IMR-90 (cell line): Measurements from ENCODE around the gene EPB41L3. TPM values are rescaled to one million over a fixed set of nuclear protein-coding genes. Genes with fewer than 3 reads are reported as not detected.

Experiments used
- ATAC-seq: fragments of 200-7000 bp; cut with Tn5 transposase; 2 replicates; pipeline ENCODE4 v1.9.1; 2020; ENCODE audit warnings: low read depth, mild to moderate bottlenecking, moderate library complexity
- BruUV-seq: library from RNA; stranded (reverse); fragments of 400-500 nt; replicated peaks from 2 replicates; lab custom pipeline; 2021; lab: Mats Ljungman, UMichigan
- CTCF ChIA-PET: fragments of 300-600 bp; formaldehyde crosslinking; extraction: SDS; loops from one replicate; lab custom pipeline; 2021; ENCODE audit warnings: antibody characterized with exemption; lab: Yijun Ruan, JAX
- POLR2A ChIA-PET: fragments of 300-600 bp; sonication (Branson Sonifier 250); formaldehyde crosslinking; loops from one replicate; lab custom pipeline; 2022; ENCODE audit warnings: antibody characterized with exemption; ENCODE audit not compliant: unreplicated experiment; lab: Charles Lee
- DNase-seq: peaks from one replicate; pipeline ENCODE4 v3.0.0; 2013
- H2AFZ ChIP-seq: replicated peaks from 2 replicates; pipeline ENCODE3; 2013; ENCODE audit warnings: low read length, mild to moderate bottlenecking; ENCODE audit not compliant: poor library complexity
- H2AK5ac ChIP-seq: 2 replicates; pipeline ENCODE4 v1.6.1; 2013; ENCODE audit warnings: low read depth, low read length, inconsistent platforms
- H2AK9ac ChIP-seq: replicated peaks from 2 replicates; pipeline ENCODE3; 2013; ENCODE audit warnings: mild to moderate bottlenecking, low read depth, low read length, moderate library complexity; ENCODE audit not compliant: poor library complexity
- H2BK120ac ChIP-seq: 2 replicates; pipeline ENCODE4 v1.6.1; 2013; ENCODE audit warnings: low read depth, low read length, inconsistent platforms
- H2BK15ac ChIP-seq: 3 replicates; pipeline ENCODE4 v1.6.1; 2013; ENCODE audit warnings: low read depth, low read length, inconsistent platforms
- H2BK20ac ChIP-seq: 2 replicates; pipeline ENCODE4 v1.6.1; 2013; ENCODE audit warnings: low read depth, mild to moderate bottlenecking, inconsistent platforms, low read length, moderate library complexity
- H2BK5ac ChIP-seq: 2 replicates; pipeline ENCODE4 v1.6.1; 2013; ENCODE audit warnings: mild to moderate bottlenecking, low read depth, low read length, inconsistent platforms; ENCODE audit not compliant: poor library complexity, severe bottlenecking
- H3K14ac ChIP-seq: replicated peaks from 2 replicates; pipeline ENCODE4 v1.6.1; 2013; ENCODE audit warnings: low read depth, low read length, inconsistent platforms
- H3K18ac ChIP-seq: 2 replicates; pipeline ENCODE4 v1.6.1; 2013; ENCODE audit warnings: low read depth, low read length, control low read depth
- H3K23ac ChIP-seq: 2 replicates; pipeline ENCODE4 v1.6.1; 2013; ENCODE audit warnings: low read depth, low read length, inconsistent platforms
- H3K27ac ChIP-seq: 2 replicates; pipeline ENCODE4 v1.5.1; 2013; ENCODE audit warnings: mild to moderate bottlenecking, control low read depth, low read length; ENCODE audit not compliant: insufficient read depth
- H3K27me3 ChIP-seq: 2 replicates; pipeline ENCODE4 v1.6.1; 2013; ENCODE audit warnings: low read length; ENCODE audit not compliant: control insufficient read depth, insufficient read depth
- H3K36me3 ChIP-seq: 2 replicates; pipeline ENCODE4 v1.6.1; 2013; ENCODE audit warnings: low read length, mixed read lengths; ENCODE audit not compliant: control insufficient read depth, insufficient read depth
- H3K4ac ChIP-seq: 2 replicates; pipeline ENCODE4 v1.6.1; 2013; ENCODE audit warnings: low read depth, low read length, inconsistent platforms
- H3K4me1 ChIP-seq: 2 replicates; pipeline ENCODE4 v1.6.1; 2013; ENCODE audit warnings: low read length, mixed read lengths; ENCODE audit not compliant: control insufficient read depth, insufficient read depth
- H3K4me2 ChIP-seq: 2 replicates; pipeline ENCODE4 v1.6.1; 2013; ENCODE audit warnings: low read depth, mild to moderate bottlenecking, control low read depth, low read length, moderate library complexity
- H3K4me3 ChIP-seq: 2 replicates; pipeline ENCODE4 v1.5.1; 2013; ENCODE audit warnings: low read depth, mild to moderate bottlenecking, control low read depth, low read length, moderate library complexity; ENCODE audit not compliant: insufficient read depth
- H3K56ac ChIP-seq: 2 replicates; pipeline ENCODE4 v1.6.1; 2013; ENCODE audit warnings: low read length, inconsistent platforms; ENCODE audit not compliant: insufficient read depth; ENCODE audit errors: extremely low read depth
- H3K79me1 ChIP-seq, 2 experiments: 2 replicates each; pipeline ENCODE4 v1.6.1; 2013; ENCODE audit warnings: low read length in 2 of 2, inconsistent platforms in 1 of 2, low read depth in 1 of 2
- H3K9ac ChIP-seq: 2 replicates; pipeline ENCODE4 v1.6.1; 2013; ENCODE audit warnings: low read depth, low read length, control low read depth
- H3K9me1 ChIP-seq: 2 replicates; pipeline ENCODE4 v1.6.1; 2013; ENCODE audit warnings: low read length, inconsistent platforms; ENCODE audit not compliant: insufficient read depth
- H3K9me3 ChIP-seq: 2 replicates; pipeline ENCODE4 v1.6.1; 2013; ENCODE audit warnings: low read length; ENCODE audit not compliant: control insufficient read depth, insufficient read depth
- H4K20me1 ChIP-seq: 2 replicates; pipeline ENCODE4 v1.6.1; 2013; ENCODE audit warnings: low read length, inconsistent platforms; ENCODE audit not compliant: insufficient read depth
- H4K5ac ChIP-seq: 2 replicates; pipeline ENCODE4 v1.6.1; 2013; ENCODE audit warnings: mild to moderate bottlenecking, low read depth, low read length, control low read depth
- H4K8ac ChIP-seq, 2 experiments: 2 replicates each; pipeline ENCODE4 v1.6.1; 2013; ENCODE audit warnings: low read depth in 2 of 2, low read length in 2 of 2, control low read depth in 1 of 2, inconsistent platforms in 1 of 2
- H4K91ac ChIP-seq: 2 replicates; pipeline ENCODE4 v1.6.1; 2013; ENCODE audit warnings: low read depth, low read length, inconsistent platforms; ENCODE audit not compliant: insufficient read depth
- CEBPB ChIP-seq: IDR thresholded peaks from 2 replicates; pipeline ENCODE4 v1.6.1; 2012; ENCODE audit warnings: low read depth, low read length, improper control_type of control experiment
- FOS ChIP-seq: fragments of 150-350 bp; IDR thresholded peaks from 2 replicates; pipeline ENCODE4 v1.6.1; 2016; ENCODE audit warnings: low read depth, low read length
- MAZ ChIP-seq: IDR thresholded peaks from 2 replicates; pipeline ENCODE4 v1.6.1; 2012; ENCODE audit warnings: low read depth, mild to moderate bottlenecking, low read length, improper control_type of control experiment, moderate library complexity, borderline replicate concordance
- MXI1 ChIP-seq: IDR thresholded peaks from 2 replicates; pipeline ENCODE4 v1.6.1; 2012; ENCODE audit warnings: low read depth, mild to moderate bottlenecking, low read length, moderate library complexity, borderline replicate concordance
- NFE2L2 ChIP-seq: fragments of 150-350 bp; IDR thresholded peaks from 2 replicates; pipeline ENCODE4 v1.6.1; 2016; ENCODE audit warnings: low read depth, mild to moderate bottlenecking, low read length
- RCOR1 ChIP-seq: IDR thresholded peaks from 2 replicates; pipeline ENCODE4 v1.6.1; 2012; ENCODE audit warnings: mild to moderate bottlenecking, low read length, improper control_type of control experiment; ENCODE audit not compliant: insufficient replicate concordance
- WGBS, 2 experiments: methylation state at CpG; one replicate each; pipeline versions ENCODE4 v1.1.5 to v1.1.7; 2013; ENCODE audit warnings: missing lambda C conversion rate in 2 of 2; ENCODE audit not compliant: insufficient read length in 1 of 2; ENCODE audit errors: extremely low coverage in 2 of 2; 5-methylcytosine and 5-hydroxymethylcytosine counted together
- dilution Hi-C: fragments of 300-500 bp; cut with HindIII; formaldehyde crosslinking; loops from one replicate; pipeline ENCODE4 v1.14.3; 2018; ENCODE audit warnings: low sequenced_read_pairs; ENCODE audit not compliant: unreplicated experiment
- in situ Hi-C: fragments of 300-500 bp; cut with MboI; formaldehyde crosslinking; loops from 3 replicates; pipeline ENCODE4 v1.14.3; 2019; ENCODE audit warnings: low sequenced_read_pairs, inconsistent platforms, mixed read lengths
- intact Hi-C: fragments of 100-400 bp; cut with micrococcal nuclease; formaldehyde crosslinking; loops from 2 replicates; pipeline ENCODE4 v1.10.0; 2022
- polyA plus RNA-seq, 3 experiments: library from polyadenylated mRNA; depleted of rRNA; stranded (reverse); fragments of >200 nt; gene quantifications; 2 replicates each; pipeline ENCODE4 v1.2.3, GENCODE V29; 2012; ENCODE audit warnings: low replicate concordance in 1 of 3
- total RNA-seq: library from RNA; depleted of rRNA; stranded (reverse); fragments of >200 nt; gene quantifications from 2 replicates; pipeline ENCODE4 v1.2.3, GENCODE V29; 2012
- TF ChIP-seq, protein P1 (sequence below): fragments of 150-350 bp; IDR thresholded peaks from 2 replicates; pipeline ENCODE4 v1.6.1; 2017; ENCODE audit warnings: mild to moderate bottlenecking, antibody characterized with exemption, low read length, low read depth
- TF ChIP-seq, protein P2 (sequence below): conservative IDR thresholded peaks from 2 replicates; pipeline ENCODE4 v1.5.1; 2012; ENCODE audit warnings: mild to moderate bottlenecking, low read depth, low read length, improper control_type of control experiment
- TF ChIP-seq, protein P3 (sequence below): fragments of 150-350 bp; IDR thresholded peaks from 2 replicates; pipeline ENCODE4 v1.6.1; 2016; ENCODE audit warnings: low read depth, mild to moderate bottlenecking, low read length, moderate library complexity, borderline replicate concordance

Gene EPB41L3
- total and polyA plus RNA-seq, 2 of the 4 experiments (the other 2 are of a cell fraction), result 36.6 to 70.3 TPM

DNA sequence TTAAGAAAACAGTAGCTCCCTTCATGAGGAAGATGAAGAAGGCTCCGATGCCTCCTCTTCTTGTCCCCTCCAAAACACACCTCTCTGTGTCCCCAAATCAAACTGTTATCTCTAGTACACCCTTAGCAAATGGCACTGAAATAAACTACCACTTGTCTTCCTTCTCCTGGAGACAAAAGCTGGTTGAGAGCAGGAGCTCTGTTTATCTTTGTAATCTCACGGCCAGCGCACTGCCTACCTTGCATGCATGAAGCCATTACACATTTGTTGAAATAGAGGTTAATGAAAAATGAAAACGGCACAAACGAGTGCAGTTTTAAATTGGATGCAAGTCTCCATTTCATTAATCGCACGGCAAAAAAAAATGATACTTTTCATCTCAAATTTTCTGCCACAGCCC, 113.7 kb downstream of the EPB41L3 start:
- Histone ChIP-seq H4K8ac (no peak overlapping the region), H3K9me1 (no peaks in the 10 kb centered on the region), H2BK15ac (no peak overlapping the region), H3K9me3 (no peaks in the 10 kb centered on the region), H3K4me1 (no peaks in the 10 kb centered on the region), H3K4ac (no peak overlapping the region), H2AK9ac (no peak overlapping the region), H2BK120ac (no peak overlapping the region), H3K4me3 (no peak overlapping the region), H3K79me1 (peaks cover 0 to 4% of the 10 kb centered on the region in 2 experiments; a peak in 1 of 4 replicates), H4K20me1 (no peaks in the 10 kb centered on the region), H3K14ac (no peak overlapping the region), H3K56ac (no peak overlapping the region), H2AFZ (no peak overlapping the region), H3K36me3 (peaks cover 4% of the 10 kb centered on the region; the same call in 1 of the 2 replicates), H4K91ac (no peak overlapping the region), H3K27ac (no peak overlapping the region), H2BK5ac (no peak overlapping the region), H3K4me2 (no peak overlapping the region), H3K23ac (no peak overlapping the region), H4K5ac (no peak overlapping the region), H2BK20ac (no peak overlapping the region), H3K18ac (no peak overlapping the region), H3K9ac (no peak overlapping the region), H3K27me3 (no peaks in the 10 kb centered on the region), H2AK5ac (no peak overlapping the region)
- ATAC-seq (no peak), DNase-seq (no peak)
- intact Hi-C loops (no loop called here), dilution Hi-C loops (no loop called here), in situ Hi-C loops (no loop called here)
- BruUV-seq, result no TSS peak
- ChIA-PET CTCF (no interaction called here), POLR2A (no interaction called here)
- TF ChIP-seq, protein P1, sequence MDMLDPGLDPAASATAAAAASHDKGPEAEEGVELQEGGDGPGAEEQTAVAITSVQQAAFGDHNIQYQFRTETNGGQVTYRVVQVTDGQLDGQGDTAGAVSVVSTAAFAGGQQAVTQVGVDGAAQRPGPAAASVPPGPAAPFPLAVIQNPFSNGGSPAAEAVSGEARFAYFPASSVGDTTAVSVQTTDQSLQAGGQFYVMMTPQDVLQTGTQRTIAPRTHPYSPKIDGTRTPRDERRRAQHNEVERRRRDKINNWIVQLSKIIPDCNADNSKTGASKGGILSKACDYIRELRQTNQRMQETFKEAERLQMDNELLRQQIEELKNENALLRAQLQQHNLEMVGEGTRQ, result no peak
- TF ChIP-seq NFE2L2 (no peak), CEBPB (no peak), MXI1 (no peak), MAZ (no peak), RCOR1 (no peak), FOS (no peak)
- TF ChIP-seq, protein P2, sequence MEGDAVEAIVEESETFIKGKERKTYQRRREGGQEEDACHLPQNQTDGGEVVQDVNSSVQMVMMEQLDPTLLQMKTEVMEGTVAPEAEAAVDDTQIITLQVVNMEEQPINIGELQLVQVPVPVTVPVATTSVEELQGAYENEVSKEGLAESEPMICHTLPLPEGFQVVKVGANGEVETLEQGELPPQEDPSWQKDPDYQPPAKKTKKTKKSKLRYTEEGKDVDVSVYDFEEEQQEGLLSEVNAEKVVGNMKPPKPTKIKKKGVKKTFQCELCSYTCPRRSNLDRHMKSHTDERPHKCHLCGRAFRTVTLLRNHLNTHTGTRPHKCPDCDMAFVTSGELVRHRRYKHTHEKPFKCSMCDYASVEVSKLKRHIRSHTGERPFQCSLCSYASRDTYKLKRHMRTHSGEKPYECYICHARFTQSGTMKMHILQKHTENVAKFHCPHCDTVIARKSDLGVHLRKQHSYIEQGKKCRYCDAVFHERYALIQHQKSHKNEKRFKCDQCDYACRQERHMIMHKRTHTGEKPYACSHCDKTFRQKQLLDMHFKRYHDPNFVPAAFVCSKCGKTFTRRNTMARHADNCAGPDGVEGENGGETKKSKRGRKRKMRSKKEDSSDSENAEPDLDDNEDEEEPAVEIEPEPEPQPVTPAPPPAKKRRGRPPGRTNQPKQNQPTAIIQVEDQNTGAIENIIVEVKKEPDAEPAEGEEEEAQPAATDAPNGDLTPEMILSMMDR, result no peak
- TF ChIP-seq, protein P3, sequence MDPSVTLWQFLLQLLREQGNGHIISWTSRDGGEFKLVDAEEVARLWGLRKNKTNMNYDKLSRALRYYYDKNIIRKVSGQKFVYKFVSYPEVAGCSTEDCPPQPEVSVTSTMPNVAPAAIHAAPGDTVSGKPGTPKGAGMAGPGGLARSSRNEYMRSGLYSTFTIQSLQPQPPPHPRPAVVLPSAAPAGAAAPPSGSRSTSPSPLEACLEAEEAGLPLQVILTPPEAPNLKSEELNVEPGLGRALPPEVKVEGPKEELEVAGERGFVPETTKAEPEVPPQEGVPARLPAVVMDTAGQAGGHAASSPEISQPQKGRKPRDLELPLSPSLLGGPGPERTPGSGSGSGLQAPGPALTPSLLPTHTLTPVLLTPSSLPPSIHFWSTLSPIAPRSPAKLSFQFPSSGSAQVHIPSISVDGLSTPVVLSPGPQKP, result no peak
- no CpG with 5 or more reads among the region's 7 CpGs for WGBS, 2 experiments
